ENCODE results near the gene AGAP3.

AGAP3 gene

DNA sequence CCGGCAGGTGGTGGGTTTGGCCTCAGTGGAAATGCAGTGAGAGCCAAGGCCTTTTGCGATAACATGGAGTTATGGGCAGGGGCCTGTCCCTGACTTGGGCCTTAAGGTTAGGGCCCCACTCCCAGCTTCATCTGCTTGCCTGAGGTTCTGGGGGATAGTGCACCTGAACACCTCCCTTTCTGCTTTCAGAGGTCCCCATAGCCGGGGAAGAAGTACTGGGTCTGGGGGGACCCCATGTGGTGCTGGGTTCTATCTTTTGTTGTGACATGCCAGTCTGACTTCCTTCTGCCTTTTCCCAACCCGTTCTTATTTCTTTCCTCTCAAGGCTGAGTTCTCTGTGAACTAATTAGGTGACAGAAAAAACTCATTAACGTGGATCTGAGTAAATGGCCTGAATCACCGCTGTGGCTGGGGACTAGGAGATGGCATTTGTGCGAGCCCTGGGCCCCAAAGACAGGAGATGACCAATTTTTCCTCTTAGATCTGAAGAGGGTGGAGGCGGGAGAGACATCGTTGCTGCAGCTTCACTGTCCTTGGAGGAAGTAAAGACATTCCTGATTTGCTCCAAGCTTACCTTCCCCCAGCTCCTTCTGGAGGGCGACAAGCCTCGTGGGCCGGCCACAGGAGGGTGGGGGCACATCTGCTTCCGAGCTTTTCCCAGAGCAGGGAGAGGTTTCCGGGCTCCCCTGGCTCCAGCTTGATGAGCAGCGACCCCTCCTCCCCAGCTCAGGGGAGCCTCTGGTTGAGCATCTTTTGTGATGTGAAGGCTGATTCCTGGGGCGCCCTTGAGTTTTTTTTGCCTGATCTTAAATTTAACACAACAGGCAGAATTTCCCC is 2.0 kb downstream of the AGAP3 start:
- no peak for DNase-seq (ENCODE audit: low read depth)

DNA sequence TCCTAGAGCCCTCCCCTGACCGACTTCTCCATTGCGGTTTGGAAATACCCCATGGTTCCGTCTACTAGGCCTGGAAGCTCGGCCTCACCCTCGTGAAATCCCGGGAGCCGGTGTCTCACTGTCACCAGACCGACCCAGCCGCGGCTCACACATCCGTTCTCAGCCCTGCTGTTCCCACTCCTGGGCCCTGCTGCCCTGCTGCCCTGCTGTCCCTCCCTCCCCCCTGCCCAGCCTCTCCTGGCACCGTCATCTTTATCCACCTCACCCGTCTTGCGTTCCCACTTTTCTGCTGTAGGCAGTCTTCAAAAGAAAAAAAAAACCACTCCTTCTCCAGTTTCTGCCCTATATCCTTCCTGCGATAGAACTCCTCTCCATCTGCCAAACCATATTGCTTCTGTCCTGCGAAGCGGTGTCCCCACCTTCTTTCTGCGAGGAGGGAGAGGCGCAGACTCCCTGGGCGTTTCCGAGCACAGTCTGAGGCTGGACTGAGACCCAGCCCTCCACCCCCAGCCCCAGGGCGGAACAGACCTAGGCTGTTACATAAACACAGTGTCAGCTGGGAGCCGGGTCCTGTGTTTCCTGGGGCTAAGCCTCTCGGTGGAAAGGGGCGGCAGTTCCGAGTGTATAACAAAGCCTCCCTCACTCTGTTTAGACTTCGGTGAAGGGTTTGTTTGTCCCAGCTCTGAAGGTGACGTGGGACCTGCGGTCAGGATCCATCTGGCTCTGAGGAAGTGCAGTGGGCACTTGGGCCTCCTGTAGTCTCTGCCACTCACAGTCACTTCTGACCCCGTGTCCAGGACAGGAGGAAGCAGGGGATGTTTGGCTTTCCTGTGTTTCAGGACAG is 2.8 kb downstream of the AGAP3 start:
- DNase-seq (ENCODE audit: low read depth): no peak

DNA sequence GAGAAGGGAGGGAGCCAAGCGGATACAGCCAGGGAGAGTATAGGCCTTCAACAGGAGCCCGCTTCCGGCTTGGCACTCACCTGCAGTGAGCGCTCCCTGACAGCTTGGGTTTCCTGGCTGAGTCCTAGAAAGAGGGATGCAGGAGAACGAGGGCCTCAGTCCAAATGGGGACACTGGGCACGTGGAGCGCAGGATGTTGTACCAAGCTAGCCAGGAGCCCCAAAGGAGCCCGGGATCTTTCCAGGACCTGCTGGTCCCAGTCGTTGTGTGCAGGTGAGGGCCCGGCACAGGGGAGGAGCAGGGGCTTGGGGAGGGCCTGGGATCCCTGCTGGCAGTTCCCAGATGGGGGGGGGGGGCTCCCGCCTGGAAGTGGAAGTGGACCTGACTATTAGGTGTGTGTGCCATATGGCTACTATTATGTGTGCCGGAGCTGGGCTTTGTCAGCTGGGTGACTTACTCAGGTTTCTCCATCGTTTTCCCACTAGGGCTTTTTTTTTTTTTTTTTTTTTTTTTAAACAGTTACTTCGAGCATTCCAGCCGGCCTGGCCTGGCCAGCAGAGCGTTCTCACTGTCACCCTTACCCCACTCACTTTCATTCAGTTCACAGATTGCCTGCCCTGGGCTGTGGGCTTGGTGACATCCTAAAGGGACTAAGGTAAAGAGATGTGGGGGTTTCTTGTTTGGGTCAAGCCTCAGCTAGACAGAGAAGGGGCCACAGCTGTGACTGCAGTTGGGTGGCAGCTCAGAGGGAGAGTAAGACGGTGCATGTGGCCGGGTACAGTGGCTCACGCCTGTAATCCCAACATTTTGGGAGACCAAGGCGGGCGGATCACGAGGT is 3.8 kb downstream of the AGAP3 start:
- no peak for DNase-seq (ENCODE audit: low read depth)

DNA sequence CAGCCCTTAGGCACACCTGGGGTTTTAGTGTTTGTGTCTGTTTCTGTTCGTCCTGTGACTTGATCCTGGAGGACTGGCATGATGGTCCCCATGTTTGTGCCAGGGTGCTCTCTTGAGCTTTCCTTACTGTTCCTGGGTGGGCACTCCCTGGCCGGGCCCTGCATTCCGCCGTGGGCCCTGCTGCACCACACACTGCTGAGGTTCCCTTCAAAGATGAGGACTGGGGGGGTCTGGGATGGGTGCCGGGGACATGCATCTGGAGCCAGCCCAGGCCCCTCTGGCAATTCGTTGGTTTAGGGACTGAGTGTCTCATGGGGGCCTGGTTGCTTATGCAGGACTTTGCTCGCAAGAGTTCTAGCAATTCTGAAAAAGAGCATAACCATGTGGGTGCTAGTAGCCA is 4.7 kb downstream of the AGAP3 start:
- DNase-seq (ENCODE audit: low read depth): no peak

- DNase-seq (ENCODE audit: low read depth): no peak
Measured at GRCh38 chr7:151091431-151091830, 5.2 kb downstream of the AGAP3 start.

GRCh38 chr7:151091988-151092387 is 5.7 kb downstream of the AGAP3 start:
- no peak for DNase-seq (ENCODE audit: low read depth)

DNA sequence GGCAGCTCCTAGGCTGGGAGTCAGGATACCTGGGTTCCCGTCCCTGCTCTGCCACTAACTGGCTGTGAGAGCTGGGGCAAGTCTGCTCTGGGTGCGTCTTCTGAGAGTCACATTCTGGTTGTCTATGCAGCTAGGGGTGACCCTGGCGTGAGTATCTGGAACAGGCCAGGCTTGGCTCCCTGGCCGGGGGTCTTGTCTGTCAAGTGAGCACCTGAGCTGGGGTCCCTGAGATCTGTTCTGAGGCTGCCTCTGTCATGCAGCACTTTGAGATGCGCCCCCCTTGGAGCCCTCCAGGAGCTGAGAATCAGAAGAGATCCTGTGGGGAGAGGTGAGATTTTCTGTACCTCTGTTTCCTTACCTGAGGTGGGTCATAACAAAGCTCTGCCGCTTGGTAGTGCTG is 7.5 kb downstream of the AGAP3 start:
- DNase-seq (ENCODE audit: low read depth): no peak

GRCh38 chr7:151094675-151095074 is 8.4 kb downstream of the AGAP3 start:
- no peak for DNase-seq (ENCODE audit: low read depth)

DNA sequence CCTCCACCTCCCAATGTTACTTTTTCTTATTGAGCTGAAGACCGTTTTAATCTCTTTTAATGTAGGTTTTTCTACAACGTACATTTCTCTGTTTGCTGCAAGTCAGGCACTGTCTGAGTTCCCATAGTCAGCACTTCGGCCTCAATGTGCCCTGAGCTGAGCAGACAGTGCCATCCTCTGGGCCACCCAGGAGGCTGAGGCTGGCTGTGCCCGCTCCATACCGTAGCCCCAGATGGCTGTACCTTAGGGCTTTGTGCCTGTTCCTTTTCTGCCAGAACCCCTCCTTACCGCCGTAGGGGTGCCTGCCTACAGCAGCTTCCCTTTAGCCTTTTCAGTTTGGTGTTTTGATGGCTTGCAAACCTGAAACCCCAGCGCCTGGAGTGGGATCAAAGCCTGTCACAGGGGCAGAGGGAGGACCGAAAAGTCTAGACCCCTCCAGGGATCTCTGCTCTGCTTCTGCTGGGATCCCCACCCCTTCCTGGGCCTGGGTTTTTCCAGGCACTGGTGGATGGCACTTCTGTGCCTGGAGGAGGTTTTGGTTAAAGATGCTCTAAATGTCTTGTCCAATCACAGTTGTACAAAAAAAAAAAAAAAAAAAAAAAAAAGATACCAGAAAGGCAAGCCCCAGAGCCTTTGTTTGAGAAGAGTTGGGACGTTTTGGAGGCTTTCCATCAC is 9.0 kb downstream of the AGAP3 start:
- no peak for DNase-seq (ENCODE audit: low read depth)

- no peak for DNase-seq (ENCODE audit: low read depth)
Measured at GRCh38 chr7:151095828-151096475, 9.7 kb downstream of the AGAP3 start.

DNA sequence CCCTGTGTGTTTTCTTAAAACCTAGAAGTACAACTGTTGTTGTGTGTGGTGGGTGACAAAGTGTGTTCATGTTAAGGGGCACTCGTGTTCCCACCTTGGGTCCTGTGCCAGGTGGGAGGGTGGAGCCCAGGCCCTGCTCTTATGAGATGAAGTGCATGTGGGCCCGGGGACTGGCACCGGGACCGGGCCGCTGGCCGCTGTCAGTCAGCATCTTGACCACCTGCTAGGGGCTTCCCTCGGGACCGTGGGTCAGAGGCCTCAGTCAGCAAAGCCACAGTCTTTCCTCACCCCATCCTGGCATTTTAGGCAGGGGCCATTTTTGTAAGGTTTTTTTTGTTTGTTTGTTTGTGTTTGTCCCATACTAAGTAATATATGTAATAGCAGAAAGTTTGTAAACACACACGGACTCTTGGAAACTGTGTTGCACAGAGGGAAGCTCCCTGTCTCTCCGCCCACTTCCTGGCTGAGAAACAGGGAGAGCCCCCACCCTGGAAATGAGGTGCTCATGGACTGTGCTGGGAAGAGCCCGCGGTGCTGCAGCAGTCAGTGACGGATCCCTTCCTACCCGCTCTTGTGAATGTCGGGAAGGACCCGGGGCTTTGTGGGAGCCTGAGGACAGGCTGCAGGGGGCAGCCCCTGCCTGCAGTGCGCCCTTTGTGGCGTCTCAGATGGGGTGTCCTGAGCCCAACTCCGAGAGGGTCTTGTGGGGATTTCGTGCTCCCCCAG is 13.4 kb downstream of the AGAP3 start:
- no peak for DNase-seq (ENCODE audit: low read depth)

GRCh38 chr7:151100921-151101320 is 14.6 kb downstream of the AGAP3 start:
- no peak for DNase-seq (ENCODE audit: low read depth)

GRCh38 chr7:151101621-151102396 is 15.5 kb downstream of the AGAP3 start:
- no peak for DNase-seq (ENCODE audit: low read depth)

DNA sequence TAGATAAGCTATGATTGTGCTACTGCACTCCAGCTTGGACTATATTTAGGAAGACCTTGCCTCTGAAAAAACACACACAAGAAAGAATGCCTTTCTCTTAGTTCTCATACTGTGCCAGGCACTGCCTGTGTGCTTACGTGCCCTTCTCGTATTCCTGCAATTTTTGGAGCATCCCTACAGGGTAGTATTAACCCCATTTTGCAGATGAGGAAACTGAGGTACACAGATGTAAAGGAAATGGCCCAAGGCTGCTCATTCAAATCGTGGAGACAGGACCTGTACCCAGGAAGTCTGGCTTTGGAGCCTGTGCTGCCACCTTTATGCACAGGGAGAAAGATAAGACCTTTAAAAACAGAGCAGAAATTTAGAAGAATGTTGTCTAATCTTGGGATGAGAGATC is 16.7 kb downstream of the AGAP3 start:
- no peak for DNase-seq (ENCODE audit: low read depth)

GRCh38 chr7:151103973-151104372 is 17.7 kb downstream of the AGAP3 start:
- no peak for DNase-seq (ENCODE audit: low read depth)

DNA sequence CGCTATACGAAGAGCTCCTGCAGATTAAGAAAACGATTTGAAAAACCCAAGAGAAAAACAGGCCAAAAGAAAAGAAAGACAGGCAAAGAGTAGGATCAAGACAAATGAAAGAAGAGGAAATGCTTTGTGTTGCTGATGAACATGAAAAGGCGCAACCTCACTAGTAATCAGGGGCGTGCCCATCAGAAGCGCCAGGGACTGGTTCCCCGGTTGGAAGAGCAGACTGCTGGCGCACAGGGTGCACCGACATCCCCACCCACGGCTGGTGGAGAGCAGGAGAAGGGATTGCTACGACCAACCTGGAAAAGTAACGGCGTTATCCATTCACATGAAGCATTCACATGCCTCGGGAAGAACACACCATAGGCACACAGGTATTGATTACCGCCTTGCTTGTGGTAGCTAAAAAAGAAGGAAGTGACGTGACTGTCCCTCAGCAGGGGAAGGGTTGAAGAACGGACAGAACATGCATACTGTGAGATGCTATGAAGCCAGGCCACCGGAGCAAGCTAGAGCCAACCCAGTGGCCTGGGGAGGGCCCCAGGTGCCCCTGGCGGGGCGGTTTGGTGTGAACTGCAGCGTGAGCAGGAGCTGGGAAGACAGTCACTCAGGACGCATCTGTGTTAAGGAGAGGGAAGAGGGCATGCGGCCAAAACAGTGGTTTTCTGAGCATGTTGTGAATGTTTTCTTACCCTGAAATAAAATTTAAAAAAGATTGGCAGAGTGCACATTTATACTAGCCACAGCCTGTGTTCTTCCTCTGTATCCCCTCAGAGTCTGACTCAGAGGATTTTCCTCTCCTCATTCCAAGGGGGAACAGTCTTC is 18.3 kb downstream of the AGAP3 start:
- no peak for DNase-seq (ENCODE audit: low read depth)

- no peak for DNase-seq (ENCODE audit: low read depth)
Measured at GRCh38 chr7:151107882-151108281, 21.6 kb downstream of the AGAP3 start.

- no peak for DNase-seq (ENCODE audit: low read depth)
Measured at GRCh38 chr7:151109094-151110048, 23.1 kb downstream of the AGAP3 start.

Measured in stimulated activated CD8-positive, alpha-beta memory T cell treated with anti-CD3 and anti-CD28 coated beads, Interleukin-4, amount 100 ng/mL, for 24 hours (primary cell).